DOHH2 (cell line): ENCODE data around the gene ZNF746.

Experiments used
- EZH2phosphoT487 ChIP-seq: fragments of 200-600 bp; sonication (generic); IDR thresholded peaks from 2 replicates; pipeline ENCODE4 v1.6.1; 2017; ENCODE audit warnings: borderline replicate concordance, mild to moderate bottlenecking, antibody characterized with exemption, low read length, moderate library complexity, mixed read lengths
- TF ChIP-seq, protein P1 (sequence below): fragments of 200-600 bp; sonication (generic); IDR thresholded peaks from one replicate; pipeline ENCODE4 v1.5.1; 2014; ENCODE audit warnings: antibody characterized with exemption, mild to moderate bottlenecking, low read depth, low read length; ENCODE audit not compliant: poor library complexity, severe bottlenecking

DNA sequence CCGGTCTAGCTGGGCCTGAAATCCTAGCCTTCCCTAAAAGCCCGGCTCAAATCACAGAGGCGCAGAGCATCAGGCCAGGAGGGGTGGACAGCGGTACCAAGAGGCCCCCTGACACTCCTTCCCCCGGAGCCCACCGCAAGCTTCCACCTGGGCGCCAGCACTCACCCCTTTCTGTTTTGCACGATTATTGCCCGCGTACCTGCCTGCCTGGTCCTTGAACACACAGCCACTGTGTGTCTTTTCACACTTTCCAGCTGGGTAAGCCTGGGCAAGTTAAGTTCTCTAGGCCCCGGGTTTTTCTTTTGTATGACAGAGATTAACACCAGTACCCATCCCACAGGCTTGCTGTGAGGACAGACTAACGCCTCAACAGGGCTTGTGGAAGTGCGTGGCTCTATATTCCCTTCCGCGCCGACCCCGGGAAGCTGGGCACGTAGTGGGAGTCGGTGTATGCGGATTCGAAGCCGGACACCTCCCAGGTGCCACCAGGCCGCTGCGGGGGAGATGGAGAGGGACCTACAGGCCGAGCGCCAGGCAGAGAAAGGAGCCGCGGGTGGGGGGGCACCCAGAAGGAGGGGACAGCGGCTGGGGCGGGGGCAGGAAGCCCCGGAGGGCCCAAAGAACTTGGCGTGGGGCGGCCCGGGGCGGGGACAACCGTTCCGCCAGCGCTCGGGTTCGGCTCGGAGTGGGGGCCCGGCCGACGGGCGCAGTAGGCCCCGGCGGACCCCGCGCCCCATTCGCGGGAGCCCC, 792 bp downstream of the ZNF746 start:
- TF ChIP-seq, protein P1, sequence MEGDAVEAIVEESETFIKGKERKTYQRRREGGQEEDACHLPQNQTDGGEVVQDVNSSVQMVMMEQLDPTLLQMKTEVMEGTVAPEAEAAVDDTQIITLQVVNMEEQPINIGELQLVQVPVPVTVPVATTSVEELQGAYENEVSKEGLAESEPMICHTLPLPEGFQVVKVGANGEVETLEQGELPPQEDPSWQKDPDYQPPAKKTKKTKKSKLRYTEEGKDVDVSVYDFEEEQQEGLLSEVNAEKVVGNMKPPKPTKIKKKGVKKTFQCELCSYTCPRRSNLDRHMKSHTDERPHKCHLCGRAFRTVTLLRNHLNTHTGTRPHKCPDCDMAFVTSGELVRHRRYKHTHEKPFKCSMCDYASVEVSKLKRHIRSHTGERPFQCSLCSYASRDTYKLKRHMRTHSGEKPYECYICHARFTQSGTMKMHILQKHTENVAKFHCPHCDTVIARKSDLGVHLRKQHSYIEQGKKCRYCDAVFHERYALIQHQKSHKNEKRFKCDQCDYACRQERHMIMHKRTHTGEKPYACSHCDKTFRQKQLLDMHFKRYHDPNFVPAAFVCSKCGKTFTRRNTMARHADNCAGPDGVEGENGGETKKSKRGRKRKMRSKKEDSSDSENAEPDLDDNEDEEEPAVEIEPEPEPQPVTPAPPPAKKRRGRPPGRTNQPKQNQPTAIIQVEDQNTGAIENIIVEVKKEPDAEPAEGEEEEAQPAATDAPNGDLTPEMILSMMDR = no peak
- no peak for TF ChIP-seq EZH2phosphoT487
